ENCODE data around the gene SEC22C. TPM values are rescaled to one million over a fixed set of nuclear protein-coding genes. Genes with fewer than 3 reads are reported as not detected.

Gene SEC22C
- total and polyA plus RNA-seq, 2 donors (not counting 1 experiment from before 2014, with no cell fraction given): 19.2 to 44.8 TPM

DNA sequence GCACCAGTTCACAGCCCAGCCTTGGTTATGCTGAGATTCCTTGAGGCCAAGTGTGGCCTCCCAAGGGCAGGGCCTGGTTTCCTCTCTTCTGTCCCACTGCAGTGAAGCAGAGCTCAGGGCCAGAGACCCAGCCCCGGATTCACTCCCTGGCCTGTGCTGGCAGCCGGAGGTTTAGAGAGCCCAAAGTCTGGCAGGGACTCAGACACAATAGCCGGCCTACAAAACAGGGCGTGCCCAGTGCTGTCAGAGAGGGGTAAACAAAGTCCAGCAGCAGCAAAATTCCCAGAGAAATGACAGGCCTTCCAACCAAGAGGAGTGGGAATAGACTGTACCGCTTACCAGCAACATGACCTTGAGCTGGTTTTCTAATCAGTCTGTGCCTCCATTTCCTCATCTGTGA is 65.3 kb downstream of the SEC22C start:
- H3K27ac ChIP-seq (ENCODE audit: low read length in 2 of 2): no peak overlapping the region
- POLR2A ChIA-PET: no interaction called here

DNA sequence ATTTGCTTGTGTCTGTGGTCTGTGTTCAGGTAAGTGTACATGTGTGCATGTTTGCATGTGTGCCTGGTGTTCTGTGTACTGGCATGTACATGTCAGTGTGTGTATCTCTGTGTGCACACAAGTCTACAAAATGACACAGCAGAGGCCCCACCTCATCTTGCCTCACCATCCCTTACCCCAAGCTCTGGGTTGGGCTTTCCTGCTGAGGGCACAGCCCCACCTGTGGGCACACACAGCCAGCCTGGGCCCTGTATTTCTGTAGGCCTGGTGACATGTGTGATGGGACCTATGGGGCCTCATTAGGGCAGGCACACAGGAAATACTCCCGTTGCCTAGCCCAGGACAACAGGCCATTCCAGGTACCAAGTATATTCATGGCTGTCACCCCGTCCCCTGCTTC is 65.8 kb downstream of the SEC22C start:
- ChIA-PET POLR2A (no interaction called here), CTCF (interaction anchor here (1.1 kb wide), 1 partner anchor 22 kb away, joined by 3 read pairs; no protein-coding TSS in a partner anchor)
- intact Hi-C loops (cut with micrococcal nuclease): no loop called here
- Mint-ChIP-seq H3K4me3 (no peak overlapping the region), H3K27me3 (no peaks in the 10 kb centered on the region), H3K27ac (no peak overlapping the region), H3K9me3 (ENCODE audit: insufficient read depth) (no peaks in the 10 kb centered on the region), H3K4me1 (peaks cover 10% of the 10 kb centered on the region)
- WGBS (ENCODE audit: insufficient coverage): 81% methylated on average over 2 of the region's 2 CpGs
- ATAC-seq (ENCODE audit: low read depth) (no peak), DNase-seq (no peak)
- Histone ChIP-seq H3K27ac (ENCODE audit: low read length in 2 of 2) (no peak overlapping the region), H4K20me1 (ENCODE audit: control insufficient read depth, insufficient read depth, low read length, poor library complexity, severe bottlenecking) (no peaks in the 10 kb centered on the region), H3K9me3 (ENCODE audit: control extremely low read depth in 1 of 3, control insufficient read depth in 2 of 3, insufficient read depth in 1 of 3, low read length in 2 of 3) (no peaks in the 10 kb centered on the region), H3K4me2 (replicated peaks; ENCODE audit: low read depth, low read length, poor library complexity, severe bottlenecking) (no peak overlapping the region), H3K4me3 (ENCODE audit: control extremely low read depth in 1 of 5, extremely low read depth in 1 of 5, insufficient read depth in 1 of 5, low read depth in 2 of 5, low read length in 4 of 5) (no peak overlapping the region), H3K27me3 (replicated peaks in 1 of 4; ENCODE audit: control extremely low read depth in 1 of 4, control insufficient read depth in 3 of 4, insufficient read depth in 4 of 4, low read length in 3 of 4) (peaks cover 0 to 4% (median 1%) of the 10 kb centered on the region in 4 experiments), H3K79me2 (ENCODE audit: control insufficient read depth, insufficient read depth, low read length) (no peaks in the 10 kb centered on the region), H2AFZ (ENCODE audit: insufficient read depth, low read depth, low read length, poor library complexity, severe bottlenecking) (no peak overlapping the region), H3K36me3 (replicated peaks in 1 of 2; ENCODE audit: control extremely low read depth in 1 of 2, control insufficient read depth in 1 of 2, extremely low read depth in 1 of 2, insufficient read depth in 2 of 2, low read length in 1 of 2) (no peaks in the 10 kb centered on the region), H3K9ac (ENCODE audit: low read length) (no peak overlapping the region), H3K4me1 (ENCODE audit: control insufficient read depth in 2 of 2, insufficient read depth in 2 of 2, low read length in 2 of 2) (peaks cover 9 to 10% of the 10 kb centered on the region in 2 donors)
- no peak for TF ChIP-seq CTCF (IDR thresholded peaks at IDR 0.05)
- no peak for TF ChIP-seq EZH2 (IDR thresholded peaks at IDR 0.05; ENCODE audit: borderline replicate concordance, insufficient read depth, low read depth, low read length, poor library complexity, severe bottlenecking)

More for the DNA sequence above, 65.3 kb downstream of the SEC22C start:
- CTCF ChIA-PET: interaction anchor here (1.1 kb wide), 1 partner anchor 21 kb away, joined by 3 read pairs; no protein-coding TSS in a partner anchor
- Mint-ChIP-seq H3K27me3 (no peaks in the 10 kb centered on the region), H3K9me3 (ENCODE audit: insufficient read depth) (no peaks in the 10 kb centered on the region), H3K27ac (no peak overlapping the region), H3K4me1 (peaks cover 7% of the 10 kb centered on the region), H3K4me3 (no peak overlapping the region)
- no peak overlapping the region for H3K4me2 ChIP-seq (replicated peaks; ENCODE audit: low read depth, low read length, poor library complexity, severe bottlenecking)
- TF ChIP-seq CTCF (IDR thresholded peaks at IDR 0.05) (no peak), EZH2 (IDR thresholded peaks at IDR 0.05; ENCODE audit: borderline replicate concordance, insufficient read depth, low read depth, low read length, poor library complexity, severe bottlenecking) (no peak)
- no peak for DNase-seq
- peaks cover 8 to 9% of the 10 kb centered on the region in 2 donors for H3K4me1 ChIP-seq (ENCODE audit: control insufficient read depth in 2 of 2, insufficient read depth in 2 of 2, low read length in 2 of 2)
- no peaks in the 10 kb centered on the region for H3K9me3 ChIP-seq (ENCODE audit: control extremely low read depth in 1 of 3, control insufficient read depth in 2 of 3, insufficient read depth in 1 of 3, low read length in 2 of 3)
- H4K20me1 ChIP-seq (ENCODE audit: control insufficient read depth, insufficient read depth, low read length, poor library complexity, severe bottlenecking): no peaks in the 10 kb centered on the region
- H3K9ac ChIP-seq (ENCODE audit: low read length): no peak overlapping the region
- H3K4me3 ChIP-seq (ENCODE audit: control extremely low read depth in 1 of 5, extremely low read depth in 1 of 5, insufficient read depth in 1 of 5, low read depth in 2 of 5, low read length in 4 of 5): no peak overlapping the region
- intact Hi-C loops (cut with micrococcal nuclease): no loop called here
- 95% methylated on average over 5 of the region's 5 CpGs for WGBS (ENCODE audit: insufficient coverage)
- H3K36me3 ChIP-seq (replicated peaks in 1 of 2; ENCODE audit: control extremely low read depth in 1 of 2, control insufficient read depth in 1 of 2, extremely low read depth in 1 of 2, insufficient read depth in 2 of 2, low read length in 1 of 2): no peaks in the 10 kb centered on the region
- no peaks in the 10 kb centered on the region for H3K79me2 ChIP-seq (ENCODE audit: control insufficient read depth, insufficient read depth, low read length)
- H3K27me3 ChIP-seq (replicated peaks in 1 of 4; ENCODE audit: control extremely low read depth in 1 of 4, control insufficient read depth in 3 of 4, insufficient read depth in 4 of 4, low read length in 3 of 4): peaks cover 0 to 2% (median under 1%) of the 10 kb centered on the region in 4 experiments
- ATAC-seq (ENCODE audit: low read depth): no peak
- no peak overlapping the region for H2AFZ ChIP-seq (ENCODE audit: insufficient read depth, low read depth, low read length, poor library complexity, severe bottlenecking)

All from B cell (primary cell).